ENCODE measurements around the gene CARS2.
"Not testable (repeated sequence)": the region's sequence is repeated elsewhere in the genome, so short reads cannot be mapped to it uniquely, and the experiment has no call there.

CARS2 gene, protein sequence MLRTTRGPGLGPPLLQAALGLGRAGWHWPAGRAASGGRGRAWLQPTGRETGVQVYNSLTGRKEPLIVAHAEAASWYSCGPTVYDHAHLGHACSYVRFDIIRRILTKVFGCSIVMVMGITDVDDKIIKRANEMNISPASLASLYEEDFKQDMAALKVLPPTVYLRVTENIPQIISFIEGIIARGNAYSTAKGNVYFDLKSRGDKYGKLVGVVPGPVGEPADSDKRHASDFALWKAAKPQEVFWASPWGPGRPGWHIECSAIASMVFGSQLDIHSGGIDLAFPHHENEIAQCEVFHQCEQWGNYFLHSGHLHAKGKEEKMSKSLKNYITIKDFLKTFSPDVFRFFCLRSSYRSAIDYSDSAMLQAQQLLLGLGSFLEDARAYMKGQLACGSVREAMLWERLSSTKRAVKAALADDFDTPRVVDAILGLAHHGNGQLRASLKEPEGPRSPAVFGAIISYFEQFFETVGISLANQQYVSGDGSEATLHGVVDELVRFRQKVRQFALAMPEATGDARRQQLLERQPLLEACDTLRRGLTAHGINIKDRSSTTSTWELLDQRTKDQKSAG

DNA sequence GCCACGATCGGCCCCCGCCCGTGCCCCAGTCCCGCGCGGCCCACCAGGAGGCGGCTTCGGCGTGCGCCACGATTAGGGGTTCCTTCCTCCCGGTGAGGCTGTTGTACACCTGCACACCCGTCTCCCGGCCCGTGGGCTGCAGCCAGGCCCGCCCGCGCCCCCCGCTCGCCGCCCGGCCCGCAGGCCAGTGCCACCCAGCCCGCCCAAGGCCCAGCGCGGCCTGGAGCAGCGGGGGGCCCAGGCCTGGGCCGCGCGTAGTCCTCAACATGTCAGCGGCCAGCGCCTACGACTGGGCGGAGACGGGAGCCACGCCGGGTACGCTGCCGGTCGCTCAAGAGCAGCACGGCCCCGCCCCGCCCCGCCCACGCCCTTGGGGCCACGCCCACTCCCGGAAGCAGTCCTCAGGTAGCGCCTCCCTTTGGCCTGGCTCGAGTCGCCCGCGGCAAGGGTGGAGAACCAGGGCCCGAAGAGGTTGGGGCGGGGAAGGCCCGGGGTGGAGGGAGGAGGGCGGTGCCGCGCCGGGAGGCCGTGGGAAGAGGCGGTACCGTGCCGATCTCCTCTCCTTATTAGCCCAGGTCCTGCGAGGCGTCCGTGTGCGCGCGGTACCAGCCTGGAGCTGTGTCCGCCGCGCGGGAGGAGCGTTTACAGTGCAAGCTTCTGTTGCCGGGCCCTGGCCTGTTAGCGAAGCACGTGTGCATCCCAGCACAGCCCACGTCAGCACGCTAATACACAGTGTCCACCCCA lies at the start of gene CARS2:
TSS of gene CARS2 (minus strand) at position 291 of the 744 bp plus-strand sequence. CDS start at position 268, 23 bp downstream.
- peak; percentile 83 to 84 for DNase-seq (ENCODE audit: low read depth in 2 of 2)

DNA sequence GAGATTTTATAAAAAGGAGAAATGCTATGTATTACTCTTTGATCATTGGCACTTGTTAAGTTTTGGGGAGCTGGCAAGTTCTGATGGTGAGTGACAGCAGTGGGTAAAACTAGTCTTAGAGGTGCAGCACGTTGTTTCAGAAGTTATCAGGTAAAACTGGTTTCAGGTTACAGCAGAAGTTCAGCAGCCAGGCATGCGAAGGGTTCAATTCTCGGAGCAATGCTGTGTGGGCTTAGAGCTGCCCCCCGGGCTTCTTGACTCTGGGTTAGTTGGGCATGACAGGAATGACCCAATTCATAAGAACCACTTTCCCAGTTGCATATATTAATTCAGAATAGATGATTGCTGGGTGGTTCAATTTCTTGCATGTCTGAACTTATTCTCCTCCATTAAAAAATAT lies 42.4 kb upstream of the CARS2 start:
- DNase-seq (ENCODE audit: low read depth in 2 of 2) = no peak

DNA sequence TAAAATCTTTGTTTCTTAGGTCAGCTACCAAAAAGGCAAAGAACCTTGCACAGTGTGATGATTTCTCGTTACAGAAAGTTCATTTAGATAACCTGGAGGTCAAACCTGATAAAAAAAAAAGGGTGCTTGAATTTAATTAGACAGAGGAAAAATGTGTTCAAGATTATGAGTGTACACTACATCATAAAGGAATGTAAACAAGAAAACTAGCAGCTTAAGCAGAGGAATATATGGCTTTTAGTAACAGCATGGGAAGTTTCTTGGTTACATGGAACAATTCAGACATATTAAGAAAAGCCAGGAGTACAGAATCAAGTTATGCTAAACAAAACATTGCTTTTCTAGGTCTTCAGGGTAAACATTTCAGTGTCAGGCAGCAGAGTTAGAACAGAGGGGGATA lies 40.5 kb upstream of the CARS2 start:
- DNase-seq (ENCODE audit: low read depth in 2 of 2) = no peak

DNA sequence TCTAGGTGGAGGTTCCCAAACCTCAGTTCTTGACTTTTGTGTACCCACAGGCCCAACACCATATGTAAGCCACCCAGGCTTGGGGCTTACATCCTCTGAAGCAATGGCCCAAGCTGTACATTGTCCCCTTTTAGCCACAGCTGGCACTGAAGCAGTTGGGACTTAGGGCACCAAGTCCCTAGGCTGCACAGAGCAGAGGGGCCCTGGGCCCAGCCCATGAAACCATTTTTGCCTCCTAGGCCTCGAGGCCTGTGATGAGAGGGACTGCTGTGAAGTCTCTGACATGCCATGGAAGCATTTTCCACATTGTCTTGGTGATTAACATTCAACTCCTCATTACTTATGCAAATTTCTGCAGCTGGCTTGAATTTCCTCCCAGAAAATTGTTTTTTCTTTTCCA lies 37.8 kb upstream of the CARS2 start:
- no peak for DNase-seq (ENCODE audit: low read depth in 2 of 2)

DNA sequence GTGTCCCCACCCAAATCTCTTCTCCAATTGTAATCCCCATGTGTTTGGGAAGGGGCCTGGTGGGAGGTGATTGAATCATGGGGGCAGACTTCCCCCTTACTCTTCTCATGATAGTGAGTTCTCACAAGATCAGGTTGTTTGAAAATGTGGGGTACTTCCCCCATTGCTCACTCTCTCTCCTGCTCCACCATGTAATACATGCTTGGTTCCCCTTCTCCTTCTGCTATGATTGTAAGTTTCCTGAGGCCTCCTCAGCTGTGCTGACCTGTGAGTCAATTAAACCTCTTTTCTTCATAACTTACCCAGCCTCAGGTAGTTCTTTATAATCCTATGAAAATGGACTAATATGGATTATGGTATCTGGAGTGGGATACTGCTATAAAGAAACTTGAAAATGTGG lies 31.6 kb upstream of the CARS2 start:
- DNase-seq (ENCODE audit: low read depth in 2 of 2) = no peak

DNA sequence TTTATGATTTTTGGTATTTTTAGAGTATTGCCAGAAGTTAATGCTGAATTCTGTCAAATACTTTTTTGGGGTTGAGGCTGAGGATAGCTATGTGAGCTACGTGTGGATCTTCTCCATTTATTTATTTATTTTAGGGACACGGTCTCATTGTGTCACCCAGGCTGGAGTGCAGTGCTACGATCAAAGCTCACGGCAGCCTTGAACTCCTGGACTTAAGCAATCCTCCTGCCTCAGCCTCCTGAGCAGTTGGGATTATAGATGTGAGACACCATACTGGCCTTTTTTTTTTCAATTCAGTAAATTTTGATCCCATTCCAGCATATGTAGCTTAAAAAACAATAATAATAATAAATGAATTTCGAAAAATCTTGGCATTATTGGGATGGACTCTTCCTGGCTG lies 28.6 kb upstream of the CARS2 start:
- no peak for DNase-seq (ENCODE audit: low read depth in 2 of 2)

DNA sequence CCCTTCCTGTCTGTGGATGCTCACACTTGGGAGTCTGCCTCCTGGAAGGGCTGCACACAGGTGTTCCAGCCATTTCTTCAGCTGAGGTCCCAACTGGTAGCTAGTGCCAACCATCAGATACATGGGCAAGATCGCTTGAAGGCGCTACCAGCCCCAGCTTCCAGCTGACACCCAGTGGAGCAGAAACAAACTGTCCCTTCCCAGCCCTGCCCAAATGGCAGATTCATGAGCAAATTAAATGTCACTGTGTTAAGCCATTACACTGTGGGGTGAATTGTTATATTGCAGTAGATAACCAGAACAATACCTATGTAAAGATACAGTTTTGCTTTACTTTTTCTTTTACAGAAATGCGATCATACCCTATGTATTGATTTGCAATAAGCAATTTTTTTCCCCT lies 25.2 kb upstream of the CARS2 start:
- DNase-seq (ENCODE audit: low read depth in 2 of 2) = no peak

DNA sequence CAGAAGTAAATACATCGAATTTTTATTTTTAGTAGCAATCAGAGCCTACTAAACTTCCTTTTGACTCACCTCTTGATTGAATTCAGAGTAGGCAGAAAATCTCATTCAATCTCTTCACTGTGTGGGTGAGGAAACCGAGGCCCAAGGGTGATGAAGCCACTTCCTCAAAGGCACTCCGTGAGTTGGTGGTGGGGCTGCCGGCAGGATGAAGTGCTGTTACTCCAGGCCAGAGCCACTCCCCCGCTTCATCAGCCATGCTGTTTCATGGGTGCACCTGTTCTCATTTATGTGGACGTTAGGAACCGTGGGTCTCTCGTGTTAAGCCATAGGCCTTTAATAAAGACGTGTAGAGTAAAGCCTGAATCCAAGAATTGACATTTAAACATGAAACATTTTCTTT lies 20.8 kb upstream of the CARS2 start:
- no peak for DNase-seq (ENCODE audit: low read depth in 2 of 2)

DNA sequence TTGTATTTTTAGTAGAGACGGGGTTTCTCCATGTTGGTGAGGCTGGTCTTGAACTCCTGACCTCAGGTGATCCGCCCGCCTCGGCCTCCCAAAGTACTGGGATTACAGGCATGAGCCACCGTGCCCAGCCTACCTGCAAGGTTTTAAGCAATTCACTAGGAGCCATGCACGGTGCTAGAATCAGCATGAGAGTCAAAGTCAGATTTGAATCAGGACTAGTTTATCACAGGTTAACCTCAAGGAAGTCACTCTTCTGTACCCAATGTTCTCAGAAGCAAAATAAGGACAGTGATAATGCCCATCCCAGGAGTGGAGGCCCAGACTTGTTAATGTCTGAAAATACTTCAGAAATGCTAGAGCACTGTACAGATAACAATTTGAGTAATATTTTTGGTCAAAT lies 20.2 kb upstream of the CARS2 start:
- DNase-seq (ENCODE audit: low read depth in 2 of 2) = not testable (repeated sequence)

DNA sequence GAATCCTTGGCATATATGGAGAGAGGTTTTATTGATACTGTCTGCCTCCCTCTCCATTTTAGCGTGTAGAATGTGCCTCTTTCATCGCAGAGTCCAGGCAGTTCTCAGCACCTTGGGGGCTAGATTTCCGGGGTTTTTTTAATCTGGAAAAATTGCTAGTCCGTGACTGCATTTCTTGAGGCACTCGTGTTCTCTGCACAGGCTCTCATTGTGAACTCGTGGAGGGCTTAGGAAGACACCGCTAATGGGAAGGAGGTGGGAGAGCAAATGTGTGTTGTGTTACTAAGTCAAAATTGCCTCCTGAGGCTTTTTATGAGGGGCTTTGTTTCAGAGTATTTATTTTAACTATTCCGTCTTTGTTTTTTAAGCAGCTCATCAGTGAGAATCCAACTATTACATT lies 17.7 kb upstream of the CARS2 start:
- no peak for DNase-seq (ENCODE audit: low read depth in 2 of 2)

DNA sequence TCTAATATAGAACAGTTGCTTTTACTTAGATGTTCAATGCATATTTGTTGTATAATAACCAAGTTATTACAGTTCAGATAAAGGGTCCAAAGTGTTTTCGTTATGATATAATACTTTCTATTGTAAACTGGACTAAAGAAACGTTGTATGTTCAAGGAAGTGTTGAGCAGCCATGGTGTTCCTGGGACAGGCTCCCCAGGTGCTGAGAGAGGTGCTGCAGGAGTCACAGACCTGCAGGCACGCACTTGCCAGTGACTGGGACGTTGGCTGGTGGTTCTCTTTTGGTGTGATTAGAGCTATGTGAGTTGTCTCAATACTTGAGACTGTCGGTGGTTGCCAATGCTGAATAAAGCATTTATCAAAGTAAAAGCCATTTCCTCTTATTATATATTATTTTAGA lies 17.1 kb upstream of the CARS2 start:
- no peak for DNase-seq (ENCODE audit: low read depth in 2 of 2)

DNA sequence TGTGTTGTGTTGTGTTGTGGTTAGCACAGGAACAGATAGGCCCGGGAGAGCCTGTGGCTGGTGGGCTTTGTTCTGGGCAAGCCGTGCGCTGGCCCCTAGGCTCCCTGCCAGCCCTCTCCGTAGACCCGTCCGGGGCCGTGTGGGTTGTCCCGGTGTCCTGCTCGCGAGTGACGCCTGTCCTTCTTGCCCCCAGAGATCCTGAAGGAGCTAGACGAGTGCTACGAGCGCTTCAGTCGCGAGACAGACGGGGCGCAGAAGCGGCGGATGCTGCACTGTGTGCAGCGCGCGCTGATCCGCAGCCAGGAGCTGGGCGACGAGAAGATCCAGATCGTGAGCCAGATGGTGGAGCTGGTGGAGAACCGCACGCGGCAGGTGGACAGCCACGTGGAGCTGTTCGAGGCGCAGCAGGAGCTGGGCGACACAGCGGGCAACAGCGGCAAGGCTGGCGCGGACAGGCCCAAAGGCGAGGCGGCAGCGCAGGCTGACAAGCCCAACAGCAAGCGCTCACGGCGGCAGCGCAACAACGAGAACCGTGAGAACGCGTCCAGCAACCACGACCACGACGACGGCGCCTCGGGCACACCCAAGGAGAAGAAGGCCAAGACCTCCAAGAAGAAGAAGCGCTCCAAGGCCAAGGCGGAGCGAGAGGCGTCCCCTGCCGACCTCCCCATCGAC lies 13.3 kb upstream of the CARS2 start:
- no peak for DNase-seq (ENCODE audit: low read depth in 2 of 2)

DNA sequence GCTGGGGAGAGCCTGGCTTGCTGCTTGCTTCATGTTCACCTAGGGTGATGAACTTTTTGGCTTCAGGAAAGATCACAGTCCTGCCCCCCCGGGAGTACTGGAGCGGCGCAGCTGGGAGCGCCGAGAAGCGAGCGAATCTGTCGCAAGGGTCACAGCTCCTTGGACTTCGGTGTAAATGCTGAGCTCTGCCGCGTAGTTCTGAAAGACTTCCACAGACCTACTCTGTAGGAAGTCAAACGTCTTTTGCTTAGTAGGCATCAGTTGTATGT lies 10.3 kb upstream of the CARS2 start:
- DNase-seq (ENCODE audit: low read depth in 2 of 2) = no peak

DNA sequence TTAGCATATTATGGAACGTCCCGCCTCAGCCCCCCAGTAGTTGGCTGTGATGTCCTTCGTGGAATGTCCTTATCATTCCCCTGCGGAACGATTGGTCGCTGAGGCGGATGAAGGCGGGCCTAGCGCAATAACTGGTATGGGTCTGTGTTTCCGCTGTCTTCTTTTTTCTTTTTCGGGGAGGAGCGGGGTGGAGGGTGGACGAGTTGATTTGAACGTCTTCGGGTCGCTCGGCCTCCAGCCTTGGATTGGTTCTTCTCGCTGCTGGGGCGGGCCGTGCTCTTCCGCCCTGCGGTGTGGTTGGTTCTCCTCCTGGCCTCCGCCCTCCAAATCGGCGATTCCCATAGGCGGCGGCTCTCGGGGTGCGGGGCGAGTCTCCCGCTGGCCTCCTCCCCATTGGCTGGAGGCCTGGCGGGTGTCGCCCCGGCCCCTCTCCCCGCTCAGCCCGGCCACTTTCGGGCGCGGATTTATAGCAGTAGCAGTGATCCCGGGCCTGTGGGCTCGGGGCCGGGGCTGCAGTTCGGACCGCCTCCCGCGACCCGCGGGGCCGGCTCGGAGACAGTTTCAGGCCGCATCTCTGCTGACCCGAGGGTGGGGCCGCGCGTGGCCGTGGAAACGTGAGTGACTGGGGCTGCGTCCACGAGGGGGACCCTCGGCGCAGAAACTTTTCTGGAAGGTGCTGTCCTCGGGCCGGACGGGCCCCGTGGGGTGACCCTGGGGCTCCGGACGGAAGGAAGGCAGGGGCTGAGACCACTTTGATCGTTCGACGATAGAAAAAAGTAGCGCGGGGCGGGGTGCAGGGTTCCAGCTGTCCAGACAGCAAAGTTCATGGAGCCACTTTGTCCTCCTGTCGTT lies 9.7 kb upstream of the CARS2 start:
- DNase-seq (ENCODE audit: low read depth in 2 of 2) = peak; percentile 100

DNA sequence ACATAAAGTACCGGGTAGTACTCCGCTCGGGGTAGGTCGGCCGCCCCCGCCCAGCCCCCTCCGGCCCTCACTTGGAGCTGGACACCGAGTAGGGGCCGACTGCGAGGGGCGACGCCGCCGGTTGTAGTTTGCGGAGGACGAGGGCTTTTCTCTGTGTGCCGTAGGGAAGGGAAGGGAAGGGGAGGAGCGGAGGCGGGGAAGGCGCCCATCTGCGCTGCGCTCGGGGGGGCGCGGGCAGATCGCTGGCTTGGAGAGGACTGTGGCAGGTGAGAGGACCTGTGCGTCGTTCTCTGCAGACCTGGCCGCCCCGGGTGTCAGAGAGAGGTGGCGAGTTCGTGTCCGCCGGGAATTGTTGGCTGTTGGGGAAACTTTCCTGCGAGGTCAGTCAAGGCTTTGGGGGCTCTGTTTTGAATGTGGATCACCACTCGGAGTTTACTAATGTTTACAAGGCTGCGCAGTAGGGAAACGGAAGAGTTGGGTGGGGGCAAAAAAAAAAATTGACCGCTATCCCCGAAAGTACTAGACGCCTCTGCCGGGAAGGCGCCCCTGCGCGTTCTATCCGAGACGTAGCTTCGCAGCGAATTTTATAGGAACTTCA lies 9.0 kb upstream of the CARS2 start:
- DNase-seq (ENCODE audit: low read depth in 2 of 2) = no peak

DNA sequence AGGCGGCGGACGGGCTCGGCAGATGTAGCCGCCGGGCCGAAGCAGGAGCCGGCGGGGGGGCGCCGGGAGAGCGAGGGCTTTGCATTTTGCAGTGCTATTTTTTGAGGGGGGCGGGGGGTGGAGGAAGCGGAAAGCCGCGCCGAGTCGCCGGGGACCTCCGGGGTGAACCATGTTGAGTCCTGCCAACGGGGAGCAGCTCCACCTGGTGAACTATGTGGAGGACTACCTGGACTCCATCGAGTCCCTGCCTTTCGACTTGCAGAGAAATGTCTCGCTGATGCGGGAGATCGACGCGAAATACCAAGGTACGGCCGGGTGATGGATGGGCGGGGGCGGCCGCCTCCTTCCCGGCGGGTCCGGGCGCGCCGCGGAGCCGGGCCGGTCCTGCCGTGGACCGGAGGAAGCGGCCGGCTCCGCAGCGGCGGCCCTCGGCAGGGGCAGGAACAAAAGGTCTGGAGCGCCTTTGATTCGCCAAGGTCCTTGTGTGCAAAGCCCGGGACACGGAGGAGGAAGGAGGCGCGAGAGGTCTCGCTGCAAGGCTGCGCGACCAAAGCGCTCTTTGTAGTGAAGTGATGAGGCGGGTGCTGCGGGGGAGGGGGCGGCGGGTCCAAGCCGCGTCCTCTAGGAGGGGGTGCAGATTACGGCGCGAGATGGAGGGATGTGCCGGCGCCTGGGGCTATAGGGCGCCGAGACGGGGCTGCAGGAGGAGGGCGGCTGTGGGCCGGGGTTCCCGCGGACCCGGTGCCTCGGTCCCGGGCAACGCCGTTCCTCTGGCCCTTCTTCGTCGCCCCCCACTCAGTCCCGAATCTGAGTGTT lies 8.3 kb upstream of the CARS2 start:
- DNase-seq (ENCODE audit: low read depth in 2 of 2) = no peak

DNA sequence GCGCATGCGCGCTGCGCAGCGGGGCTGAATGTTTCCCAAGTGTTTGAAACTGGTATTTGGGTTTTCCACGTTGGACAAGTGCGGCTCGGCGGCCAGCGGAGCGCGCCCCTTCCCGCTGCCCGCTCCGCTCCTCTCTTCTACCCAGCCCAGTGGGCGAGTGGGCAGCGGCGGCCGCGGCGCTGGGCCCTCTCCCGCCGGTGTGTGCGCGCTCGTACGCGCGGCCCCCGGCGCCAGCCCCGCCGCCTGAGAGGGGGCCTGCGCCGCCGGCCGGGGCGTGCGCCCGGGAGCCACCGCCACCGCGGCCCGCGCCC lies 7.7 kb upstream of the CARS2 start, which contains the start of gene ING1:
TSS of gene ING1 (plus strand) at position 59 of the 311 bp plus-strand sequence. CDS start 450 bp downstream, outside the sequence.
- DNase-seq (ENCODE audit: low read depth in 2 of 2) = no peak

DNA sequence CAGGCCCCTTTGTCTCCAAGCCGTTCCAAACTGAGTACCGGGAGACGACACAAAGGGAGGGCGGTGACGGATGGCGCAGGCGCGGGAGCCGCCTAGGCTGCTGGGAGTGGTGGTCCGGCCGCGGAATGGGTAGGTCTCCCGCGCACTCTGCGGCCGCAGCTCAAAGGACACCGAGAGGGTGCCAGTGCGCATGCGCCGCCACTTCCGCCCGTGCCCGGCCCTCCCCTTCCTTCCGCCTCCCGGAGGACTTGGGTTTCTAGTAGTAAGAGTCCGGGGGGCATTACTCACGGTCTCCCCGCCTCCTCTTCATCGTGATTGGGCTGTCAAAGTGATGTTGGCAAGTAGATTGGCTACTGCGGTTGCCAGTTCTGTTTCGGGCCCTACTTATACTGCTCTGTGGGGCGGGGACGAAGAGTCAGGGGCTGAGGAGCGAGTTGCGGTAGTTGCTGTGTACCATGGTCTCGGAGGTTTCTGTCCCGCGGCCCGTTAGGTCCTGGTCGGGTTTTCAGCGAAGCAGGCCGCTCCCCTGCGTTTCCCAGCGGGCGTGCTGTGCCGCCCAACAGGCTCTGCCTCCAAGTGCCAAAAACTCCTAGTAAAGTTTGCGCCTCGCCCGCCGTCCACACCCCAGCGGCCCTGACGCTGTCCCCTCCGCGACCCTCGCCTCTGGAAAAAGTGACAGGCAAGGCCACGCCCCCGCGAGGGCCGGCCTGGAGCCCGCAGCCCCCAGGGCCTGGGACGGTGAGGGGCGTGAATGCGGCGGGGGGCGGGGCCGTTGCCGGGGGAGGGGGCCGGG lies 7.1 kb upstream of the CARS2 start:
- DNase-seq (ENCODE audit: low read depth in 2 of 2) = peak; percentile 99

DNA sequence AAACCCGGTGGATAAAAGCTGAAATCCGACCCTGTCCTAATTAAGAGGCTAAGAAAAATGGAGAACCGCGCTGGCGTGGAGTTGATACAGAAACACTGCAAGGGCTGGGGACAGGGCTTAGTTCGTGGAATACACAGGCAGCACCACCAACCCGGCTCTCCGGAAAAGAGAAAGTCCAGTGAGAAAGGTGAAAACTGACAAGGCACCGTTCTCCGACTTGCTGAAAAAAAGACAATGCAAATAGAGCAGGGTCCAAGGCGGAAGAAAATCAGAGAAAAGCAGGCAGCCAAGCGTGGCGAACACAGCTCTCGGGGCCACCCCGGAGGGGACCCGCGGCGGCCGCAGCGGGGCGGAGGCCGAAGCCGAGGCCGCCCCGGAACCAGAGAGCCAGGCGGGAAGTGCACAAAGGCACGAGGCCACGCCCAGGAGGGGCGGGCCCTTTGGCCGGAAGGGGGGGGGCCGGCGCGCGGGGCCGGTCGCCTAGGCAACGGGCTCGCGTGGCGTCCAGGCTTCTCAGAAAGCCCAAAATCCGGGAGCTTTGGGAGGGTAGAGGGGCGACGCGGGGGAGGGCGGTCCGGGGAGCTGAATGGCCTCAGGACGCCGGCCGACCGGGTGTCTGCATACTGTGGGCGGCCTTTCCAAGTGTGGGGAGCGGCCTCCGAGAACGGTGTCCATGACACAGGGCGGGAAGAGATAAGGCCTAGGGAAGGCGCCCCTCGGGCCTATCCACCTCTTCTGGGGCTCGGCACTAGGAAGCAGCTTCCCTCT lies 6.3 kb upstream of the CARS2 start:
- DNase-seq (ENCODE audit: low read depth in 2 of 2) = peak; percentile 62 to 67

Data from fibroblast of skin of left biceps (primary cell).